GM23338 (cell line): ENCODE data around the gene IZUMO2.
"Not testable (repeated sequence)": the region's sequence is repeated elsewhere in the genome, so short reads cannot be mapped to it uniquely, and the experiment has no call there.

ENCODE experiments used
- CREB1 ChIP-seq: fragments of 250-450 bp; sonication (Bioruptor Pico); IDR thresholded peaks from 2 replicates; pipeline ENCODE4 v1.5.0; 2020; ENCODE audit warnings: low read depth, mild to moderate bottlenecking, moderate library complexity
- CTCF ChIP-seq, 2 experiments: fragments of 200-600 bp in 1 of 2; sonication (generic) in 1 of 2; conservative IDR thresholded peaks; 2 replicates each; pipeline versions ENCODE4 v1.5.1 to v1.6.1; 2016 to 2017; ENCODE audit warnings: antibody characterized with exemption in 2 of 2, low read depth in 2 of 2, mild to moderate bottlenecking in 2 of 2, moderate library complexity in 1 of 2
- ETS1 ChIP-seq: IDR thresholded peaks from 2 replicates; pipeline ENCODE4 v1.6.1; 2016; ENCODE audit warnings: antibody characterized with exemption
- EZH2 ChIP-seq: fragments of 200-600 bp; sonication (generic); IDR thresholded peaks from one replicate; pipeline ENCODE4 v1.8.0; 2017; ENCODE audit warnings: antibody characterized with exemption, mild to moderate bottlenecking, low read depth; ENCODE audit not compliant: unreplicated experiment
- EZH2phosphoT487 ChIP-seq: fragments of 200-600 bp; sonication (generic); IDR thresholded peaks from one replicate; pipeline ENCODE4 v1.8.1; 2018; ENCODE audit warnings: antibody characterized with exemption; ENCODE audit not compliant: unreplicated experiment
- JUNB ChIP-seq: IDR thresholded peaks from one replicate; pipeline ENCODE4 v1.6.1; 2016; ENCODE audit warnings: antibody characterized with exemption; ENCODE audit not compliant: unreplicated experiment
- NANOG ChIP-seq: IDR thresholded peaks from 2 replicates; pipeline ENCODE4 v1.6.1; 2016; ENCODE audit warnings: antibody characterized with exemption, borderline replicate concordance
- POLR2AphosphoS5 ChIP-seq: IDR thresholded peaks from 2 replicates; pipeline ENCODE4 v1.6.1; 2016; ENCODE audit warnings: antibody characterized with exemption, low read depth
- REST ChIP-seq: IDR thresholded peaks from one replicate; pipeline ENCODE4 v1.6.1; 2018; ENCODE audit warnings: antibody characterized with exemption; ENCODE audit not compliant: unreplicated experiment
- ZNF114 ChIP-seq: fragments of 250-450 bp; sonication (Bioruptor Pico); IDR thresholded peaks from 2 replicates; pipeline ENCODE4 v1.5.0; 2020; ENCODE audit warnings: mild to moderate bottlenecking, moderate library complexity
- ZNF331 ChIP-seq: fragments of 250-450 bp; sonication (Bioruptor Pico); IDR thresholded peaks from 2 replicates; pipeline ENCODE4 v1.5.0; 2020; ENCODE audit warnings: low read depth, mild to moderate bottlenecking, moderate library complexity

- TF ChIP-seq CTCF (conservative IDR thresholded peaks at IDR 0.05; ENCODE audit: low read depth in 2 of 2); ZNF114 (CRISPR knock-in tag); EZH2; EZH2phosphoT487; ETS1; POLR2AphosphoS5; JUNB; REST; CREB1; NANOG; ZNF331: not testable (repeated sequence)
Observed at GRCh38 chr19:50134777-50135719, 28.0 kb downstream of the IZUMO2 start.
